Measurements from ENCODE around the gene BCR. TPM values are rescaled to one million over a fixed set of nuclear protein-coding genes. Genes with fewer than 3 reads are reported as not detected.

BCR gene
- total and polyA plus RNA-seq, 2 donors from 2014 or later = 45.0 to 97.7 TPM

GRCh38 chr22:23200898-23201297 is 20.6 kb downstream of the BCR start:
- H3K9ac ChIP-seq (ENCODE audit: low read length in 3 of 3) = no peak overlapping the region
- DNase-seq (peak in 3 of 5 donors; percentile 32 to 67 (median 35)), FAIRE-seq (no peak)
- no peaks in the 10 kb centered on the region for H3K9me3 ChIP-seq (ENCODE audit: control insufficient read depth in 2 of 3, insufficient read depth in 1 of 3, low read length in 3 of 3)
- H3K4me3 ChIP-seq (ENCODE audit: low read length in 3 of 3) = no peak overlapping the region
- intact Hi-C loops (cut with DNase I) = no loop called here
- TF ChIP-seq, protein P1, sequence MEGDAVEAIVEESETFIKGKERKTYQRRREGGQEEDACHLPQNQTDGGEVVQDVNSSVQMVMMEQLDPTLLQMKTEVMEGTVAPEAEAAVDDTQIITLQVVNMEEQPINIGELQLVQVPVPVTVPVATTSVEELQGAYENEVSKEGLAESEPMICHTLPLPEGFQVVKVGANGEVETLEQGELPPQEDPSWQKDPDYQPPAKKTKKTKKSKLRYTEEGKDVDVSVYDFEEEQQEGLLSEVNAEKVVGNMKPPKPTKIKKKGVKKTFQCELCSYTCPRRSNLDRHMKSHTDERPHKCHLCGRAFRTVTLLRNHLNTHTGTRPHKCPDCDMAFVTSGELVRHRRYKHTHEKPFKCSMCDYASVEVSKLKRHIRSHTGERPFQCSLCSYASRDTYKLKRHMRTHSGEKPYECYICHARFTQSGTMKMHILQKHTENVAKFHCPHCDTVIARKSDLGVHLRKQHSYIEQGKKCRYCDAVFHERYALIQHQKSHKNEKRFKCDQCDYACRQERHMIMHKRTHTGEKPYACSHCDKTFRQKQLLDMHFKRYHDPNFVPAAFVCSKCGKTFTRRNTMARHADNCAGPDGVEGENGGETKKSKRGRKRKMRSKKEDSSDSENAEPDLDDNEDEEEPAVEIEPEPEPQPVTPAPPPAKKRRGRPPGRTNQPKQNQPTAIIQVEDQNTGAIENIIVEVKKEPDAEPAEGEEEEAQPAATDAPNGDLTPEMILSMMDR (IDR thresholded peaks at IDR 0.05; ENCODE audit: borderline replicate concordance, extremely low read depth, insufficient read depth) = no peak
- no peaks in the 10 kb centered on the region for H3K27me3 ChIP-seq (ENCODE audit: control insufficient read depth, insufficient read depth, low read length)
- H3K36me3 ChIP-seq (ENCODE audit: control insufficient read depth in 2 of 3, insufficient read depth in 3 of 3, low read length in 3 of 3) = no peaks in the 10 kb centered on the region
- H3K4me1 ChIP-seq (ENCODE audit: control insufficient read depth in 2 of 3, insufficient read depth in 2 of 3, low read depth in 1 of 3, low read length in 3 of 3) = peaks cover 0 to 45% (median 26%) of the 10 kb centered on the region in 3 donors
- H3K27ac ChIP-seq (ENCODE audit: low read depth in 2 of 2, low read length in 2 of 2) = peak overlapping the region; percentile 57 to 77

- TF ChIP-seq, protein P1 (IDR thresholded peaks at IDR 0.05; ENCODE audit: borderline replicate concordance, extremely low read depth, insufficient read depth) = no peak
- FAIRE-seq (no peak), DNase-seq (peak in 1 of 5 donors; percentile 4)
- peak overlapping the region; percentile 74 to 79 for H3K27ac ChIP-seq (ENCODE audit: low read depth in 2 of 2, low read length in 2 of 2)
- H3K9ac ChIP-seq (ENCODE audit: low read length in 3 of 3) = peak overlapping the region in 1 of 3 donors; percentile 8
- no peaks in the 10 kb centered on the region for H3K36me3 ChIP-seq (ENCODE audit: control insufficient read depth in 2 of 3, insufficient read depth in 3 of 3, low read length in 3 of 3)
- no peaks in the 10 kb centered on the region for H3K27me3 ChIP-seq (ENCODE audit: control insufficient read depth, insufficient read depth, low read length)
- peaks cover 0 to 37% (median 28%) of the 10 kb centered on the region in 3 donors for H3K4me1 ChIP-seq (ENCODE audit: control insufficient read depth in 2 of 3, insufficient read depth in 2 of 3, low read depth in 1 of 3, low read length in 3 of 3)
- intact Hi-C loops (cut with DNase I) = no loop called here
- H3K9me3 ChIP-seq (ENCODE audit: control insufficient read depth in 2 of 3, insufficient read depth in 1 of 3, low read length in 3 of 3) = no peaks in the 10 kb centered on the region
- H3K4me3 ChIP-seq (ENCODE audit: low read length in 3 of 3) = no peak overlapping the region
Measured at GRCh38 chr22:23202812-23203451, 22.6 kb downstream of the BCR start.

DNA sequence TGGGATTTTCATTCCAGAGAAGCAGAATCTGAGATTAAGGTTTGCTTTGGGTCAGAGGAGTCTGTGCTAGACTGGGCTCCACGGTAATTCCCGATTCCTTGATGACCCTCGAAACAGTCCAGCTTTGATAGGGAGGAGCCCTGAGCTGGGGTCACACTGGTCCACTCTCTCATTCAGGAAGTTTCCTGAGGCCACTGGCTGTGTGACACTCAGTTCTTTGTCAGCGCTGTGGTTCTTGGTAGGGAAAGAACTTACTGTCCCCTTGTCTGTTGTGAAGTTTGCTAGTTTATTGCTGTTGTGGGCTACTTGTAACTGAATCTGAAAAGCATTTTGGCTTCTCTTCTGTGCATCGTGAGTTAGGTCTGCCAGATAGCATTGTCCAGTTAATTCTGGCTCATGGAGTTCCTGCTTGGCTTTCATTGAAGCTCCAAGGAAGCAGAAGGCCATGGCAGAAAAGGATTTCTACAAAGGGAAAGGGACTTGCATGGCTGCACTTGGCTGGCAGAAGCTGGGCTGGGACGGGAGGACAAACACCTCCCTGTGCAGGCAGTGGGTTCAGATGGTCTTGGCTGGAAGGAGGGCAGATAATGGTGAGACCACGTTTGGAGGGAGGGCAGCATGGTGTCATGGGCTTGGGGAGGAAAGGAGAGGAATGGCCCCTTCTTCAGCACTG is 23.3 kb downstream of the BCR start:
- intact Hi-C loops (cut with DNase I) = no loop called here
- DNase-seq (peak in 1 of 5 donors; percentile 58), FAIRE-seq (no peak)
- Histone ChIP-seq H3K27me3 (ENCODE audit: control insufficient read depth, insufficient read depth, low read length) (no peaks in the 10 kb centered on the region), H3K9ac (ENCODE audit: low read length in 3 of 3) (peak overlapping the region in 2 of 3 donors; percentile 2 to 8), H3K9me3 (ENCODE audit: control insufficient read depth in 2 of 3, insufficient read depth in 1 of 3, low read length in 3 of 3) (no peaks in the 10 kb centered on the region), H3K36me3 (ENCODE audit: control insufficient read depth in 2 of 3, insufficient read depth in 3 of 3, low read length in 3 of 3) (no peaks in the 10 kb centered on the region), H3K4me1 (ENCODE audit: control insufficient read depth in 2 of 3, insufficient read depth in 2 of 3, low read depth in 1 of 3, low read length in 3 of 3) (peaks cover 0 to 35% (median 28%) of the 10 kb centered on the region in 3 donors), H3K4me3 (ENCODE audit: low read length in 3 of 3) (no peak overlapping the region), H3K27ac (ENCODE audit: low read depth in 2 of 2, low read length in 2 of 2) (peak overlapping the region; percentile 74 to 79)
- TF ChIP-seq, protein P1 (IDR thresholded peaks at IDR 0.05; ENCODE audit: borderline replicate concordance, extremely low read depth, insufficient read depth) = no peak
